DMS 273 treated with DMSO at 0.1 percent for 48 hours (cell line): ENCODE results near the gene FNDC3A.

Source experiments
- DNase-seq: peaks from one replicate; lab custom pipeline; 2025; lab: John Stamatoyannopoulos, UW

Gene FNDC3A

GRCh38 chr13:49218493-49219051, 242.9 kb downstream of the FNDC3A start:
- DNase-seq = no peak

GRCh38 chr13:49219647-49220035, 243.9 kb downstream of the FNDC3A start:
- no peak for DNase-seq

GRCh38 chr13:49220036-49220855, 244.5 kb downstream of the FNDC3A start, which contains the start of gene MLNR:
MLNR (plus strand) TSS chr13:49220338; CDS start chr13:49220338, 0 bp downstream.
- peak; percentile 10 for DNase-seq

GRCh38 chr13:49220856-49221589, 245.3 kb downstream of the FNDC3A start:
- DNase-seq = no peak

GRCh38 chr13:49221590-49221965, 245.9 kb downstream of the FNDC3A start:
- no peak for DNase-seq

- no peak for DNase-seq
Observed at GRCh38 chr13:49225223-49226042, 249.7 kb downstream of the FNDC3A start.

- DNase-seq = no peak
Observed at GRCh38 chr13:49226613-49227012, 250.9 kb downstream of the FNDC3A start.

GRCh38 chr13:49234741-49235140, 259.0 kb downstream of the FNDC3A start:
- DNase-seq = no peak

- DNase-seq = no peak
Observed at GRCh38 chr13:49235856-49236431, 260.2 kb downstream of the FNDC3A start.

- no peak for DNase-seq
Observed at GRCh38 chr13:49238621-49239020, 262.9 kb downstream of the FNDC3A start.

- no peak for DNase-seq
Observed at GRCh38 chr13:49240017-49240416, 264.3 kb downstream of the FNDC3A start.

GRCh38 chr13:49241296-49241695, 265.6 kb downstream of the FNDC3A start:
- no peak for DNase-seq

GRCh38 chr13:49245101-49245500, 269.4 kb downstream of the FNDC3A start:
- DNase-seq = no peak

- no peak for DNase-seq
Observed at GRCh38 chr13:49246850-49247642, 271.3 kb downstream of the FNDC3A start.

GRCh38 chr13:49247643-49248621, 272.2 kb downstream of the FNDC3A start, which contains the start of gene CDADC1:
CDADC1 (plus strand) TSS chr13:49247925; CDS start chr13:49248038, 113 bp downstream.
- DNase-seq = peak; percentile 73

GRCh38 chr13:49248622-49249002, 272.9 kb downstream of the FNDC3A start:
- no peak for DNase-seq

- DNase-seq = no peak
Observed at GRCh38 chr13:49251326-49251725, 275.6 kb downstream of the FNDC3A start.

- DNase-seq = no peak
Observed at GRCh38 chr13:49253310-49253709, 277.6 kb downstream of the FNDC3A start.

- DNase-seq = no peak
Observed at GRCh38 chr13:49254007-49254406, 278.3 kb downstream of the FNDC3A start.

GRCh38 chr13:49256841-49257240, 281.1 kb downstream of the FNDC3A start:
- DNase-seq = no peak
